ENCODE results near the gene CDKN2B-AS1.

DNA sequence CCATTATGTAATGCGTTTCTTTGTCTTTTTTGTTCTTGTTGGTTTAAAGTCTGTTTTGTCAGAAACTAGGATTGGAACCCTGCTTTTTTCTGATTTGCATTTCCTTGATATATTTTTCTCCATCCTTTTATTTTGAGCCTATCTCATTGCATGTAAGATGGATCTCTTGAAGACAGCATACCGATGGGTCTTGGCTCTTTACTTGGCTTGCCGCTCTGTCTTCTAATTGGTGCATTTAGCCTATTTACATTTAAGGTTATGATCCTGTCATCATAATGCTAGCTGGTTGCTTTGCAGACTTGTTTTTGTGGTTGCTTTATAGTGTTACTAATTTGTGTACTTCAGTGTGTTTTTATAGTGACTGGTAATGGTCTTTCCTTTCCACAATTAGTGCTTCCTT, 27.8 kb downstream of the CDKN2B-AS1 start:
- TF ChIP-seq, protein P1, sequence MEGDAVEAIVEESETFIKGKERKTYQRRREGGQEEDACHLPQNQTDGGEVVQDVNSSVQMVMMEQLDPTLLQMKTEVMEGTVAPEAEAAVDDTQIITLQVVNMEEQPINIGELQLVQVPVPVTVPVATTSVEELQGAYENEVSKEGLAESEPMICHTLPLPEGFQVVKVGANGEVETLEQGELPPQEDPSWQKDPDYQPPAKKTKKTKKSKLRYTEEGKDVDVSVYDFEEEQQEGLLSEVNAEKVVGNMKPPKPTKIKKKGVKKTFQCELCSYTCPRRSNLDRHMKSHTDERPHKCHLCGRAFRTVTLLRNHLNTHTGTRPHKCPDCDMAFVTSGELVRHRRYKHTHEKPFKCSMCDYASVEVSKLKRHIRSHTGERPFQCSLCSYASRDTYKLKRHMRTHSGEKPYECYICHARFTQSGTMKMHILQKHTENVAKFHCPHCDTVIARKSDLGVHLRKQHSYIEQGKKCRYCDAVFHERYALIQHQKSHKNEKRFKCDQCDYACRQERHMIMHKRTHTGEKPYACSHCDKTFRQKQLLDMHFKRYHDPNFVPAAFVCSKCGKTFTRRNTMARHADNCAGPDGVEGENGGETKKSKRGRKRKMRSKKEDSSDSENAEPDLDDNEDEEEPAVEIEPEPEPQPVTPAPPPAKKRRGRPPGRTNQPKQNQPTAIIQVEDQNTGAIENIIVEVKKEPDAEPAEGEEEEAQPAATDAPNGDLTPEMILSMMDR (CRISPR knock-in tag; IDR thresholded peaks at IDR 0.05), result no peak
- TF ChIP-seq, protein P2, sequence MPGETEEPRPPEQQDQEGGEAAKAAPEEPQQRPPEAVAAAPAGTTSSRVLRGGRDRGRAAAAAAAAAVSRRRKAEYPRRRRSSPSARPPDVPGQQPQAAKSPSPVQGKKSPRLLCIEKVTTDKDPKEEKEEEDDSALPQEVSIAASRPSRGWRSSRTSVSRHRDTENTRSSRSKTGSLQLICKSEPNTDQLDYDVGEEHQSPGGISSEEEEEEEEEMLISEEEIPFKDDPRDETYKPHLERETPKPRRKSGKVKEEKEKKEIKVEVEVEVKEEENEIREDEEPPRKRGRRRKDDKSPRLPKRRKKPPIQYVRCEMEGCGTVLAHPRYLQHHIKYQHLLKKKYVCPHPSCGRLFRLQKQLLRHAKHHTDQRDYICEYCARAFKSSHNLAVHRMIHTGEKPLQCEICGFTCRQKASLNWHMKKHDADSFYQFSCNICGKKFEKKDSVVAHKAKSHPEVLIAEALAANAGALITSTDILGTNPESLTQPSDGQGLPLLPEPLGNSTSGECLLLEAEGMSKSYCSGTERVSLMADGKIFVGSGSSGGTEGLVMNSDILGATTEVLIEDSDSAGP (CRISPR knock-in tag; IDR thresholded peaks at IDR 0.05; ENCODE audit: borderline replicate concordance), result no peak
- no peak for TF ChIP-seq POLR2A (IDR thresholded peaks at IDR 0.05; ENCODE audit: insufficient read depth in 1 of 2, low read depth in 2 of 2, low read length in 2 of 2)
- TF ChIP-seq FOXA1 (IDR thresholded peaks at IDR 0.05), result no peak
- TF ChIP-seq FOXA1 (CRISPR knock-in tag; IDR thresholded peaks at IDR 0.05), result no peak
- TF ChIP-seq XRCC5 (optimal IDR thresholded peaks at IDR 0.05; ENCODE audit: low read length), result no peak
- no peak for TF ChIP-seq CEBPB (IDR thresholded peaks at IDR 0.05; ENCODE audit: borderline replicate concordance, low read depth, low read length)
- TF ChIP-seq CHD2 (IDR thresholded peaks at IDR 0.05; ENCODE audit: low read depth, low read length), result no peak
- TF ChIP-seq NCOA2 (CRISPR knock-in tag; IDR thresholded peaks at IDR 0.05), result no peak
- TF ChIP-seq KLF6 (CRISPR knock-in tag; IDR thresholded peaks at IDR 0.05), result no peak
- no peak for TF ChIP-seq ZNF775 (CRISPR knock-in tag; IDR thresholded peaks at IDR 0.05; ENCODE audit: borderline replicate concordance)
- TF ChIP-seq HMG20B (CRISPR knock-in tag; conservative IDR thresholded peaks at IDR 0.05), result no peak

Measured in HepG2 (cell line).